Right lobe of liver (tissue), 4 donors: Measurements from ENCODE around the gene ATAD3C.

Experiments used
- POLR2A ChIP-seq: fragments of 450-650 bp; IDR thresholded peaks from one replicate; pipeline ENCODE4 v1.6.1; 2017; ENCODE audit warnings: antibody characterized with exemption, mild to moderate bottlenecking
- TF ChIP-seq, protein P1 (sequence below), 4 donors: fragments of 200-600 bp in 3 of 4; fragments of 450-650 bp in 1 of 4; IDR thresholded peaks; one replicate each; pipeline versions ENCODE4 v1.5.1 to v1.8.0; 2016 to 2022; ENCODE audit warnings: antibody characterized with exemption in 4 of 4, mild to moderate bottlenecking in 2 of 4
- donor health status: DM: no; HTN: no; CAD: no.
- donor health status: DM: no; HTN: no; CAD: no.
- donor health status: DM: no; HTN: yes; CAD: no.

DNA sequence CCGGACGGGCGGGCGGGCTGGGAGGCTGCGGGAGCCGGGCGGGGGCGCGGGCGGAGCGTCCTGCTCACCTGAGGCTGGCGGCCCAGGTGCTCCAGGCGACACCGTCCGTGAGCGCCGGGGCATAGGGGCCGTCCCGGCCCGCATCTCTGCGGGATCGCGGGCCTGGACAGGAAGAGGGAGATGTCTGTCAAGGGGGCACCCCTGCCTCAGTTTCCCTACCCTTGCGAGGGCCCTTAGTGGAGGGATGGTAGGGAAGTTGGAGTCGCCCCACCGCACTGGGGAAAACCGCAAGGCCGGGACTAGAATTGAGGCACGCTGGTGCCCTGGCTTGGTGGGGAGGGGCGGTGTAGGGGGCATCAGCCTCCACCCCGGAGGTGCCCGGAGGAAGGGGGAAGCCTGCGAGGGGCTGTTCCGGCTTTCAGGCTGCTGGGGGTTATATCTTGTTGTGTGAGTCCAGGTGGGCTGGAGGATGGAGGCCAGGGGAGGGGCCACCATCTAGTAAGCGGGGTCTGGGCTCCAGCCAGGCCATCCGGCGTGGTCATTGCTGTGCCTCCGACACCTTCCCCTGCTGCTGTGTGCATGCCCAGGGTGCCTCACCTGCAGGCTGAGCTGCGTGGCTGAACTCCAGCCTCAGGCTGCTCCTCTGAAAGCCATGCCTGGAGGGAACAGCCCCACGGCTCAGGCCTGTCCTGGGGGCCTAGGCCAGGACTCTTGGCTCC is 13.4 kb upstream of the ATAD3C start:
- no peak for TF ChIP-seq POLR2A
- TF ChIP-seq, protein P1, sequence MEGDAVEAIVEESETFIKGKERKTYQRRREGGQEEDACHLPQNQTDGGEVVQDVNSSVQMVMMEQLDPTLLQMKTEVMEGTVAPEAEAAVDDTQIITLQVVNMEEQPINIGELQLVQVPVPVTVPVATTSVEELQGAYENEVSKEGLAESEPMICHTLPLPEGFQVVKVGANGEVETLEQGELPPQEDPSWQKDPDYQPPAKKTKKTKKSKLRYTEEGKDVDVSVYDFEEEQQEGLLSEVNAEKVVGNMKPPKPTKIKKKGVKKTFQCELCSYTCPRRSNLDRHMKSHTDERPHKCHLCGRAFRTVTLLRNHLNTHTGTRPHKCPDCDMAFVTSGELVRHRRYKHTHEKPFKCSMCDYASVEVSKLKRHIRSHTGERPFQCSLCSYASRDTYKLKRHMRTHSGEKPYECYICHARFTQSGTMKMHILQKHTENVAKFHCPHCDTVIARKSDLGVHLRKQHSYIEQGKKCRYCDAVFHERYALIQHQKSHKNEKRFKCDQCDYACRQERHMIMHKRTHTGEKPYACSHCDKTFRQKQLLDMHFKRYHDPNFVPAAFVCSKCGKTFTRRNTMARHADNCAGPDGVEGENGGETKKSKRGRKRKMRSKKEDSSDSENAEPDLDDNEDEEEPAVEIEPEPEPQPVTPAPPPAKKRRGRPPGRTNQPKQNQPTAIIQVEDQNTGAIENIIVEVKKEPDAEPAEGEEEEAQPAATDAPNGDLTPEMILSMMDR (IDR thresholded peaks at IDR 0.05), result no peak
